Measurements from ENCODE around the gene GUCA1C. TPM values are rescaled to one million over a fixed set of nuclear protein-coding genes. Genes with fewer than 3 reads are reported as not detected.

GUCA1C gene
- total RNA-seq, 4 donors from 2014 or later, result not detected

- no peak overlapping the region for H3K4me3 ChIP-seq (ENCODE audit: low read depth, poor library complexity, severe bottlenecking)
- DNase-seq (ENCODE audit: low spot score in 2 of 2), result no peak
- intact Hi-C loops (cut with DNase I; ENCODE audit: low total_unique reads), result no loop called here
- WGBS, 2 donors, result 70 to 73% methylated on average over 3 of the region's 3 CpGs
- TF ChIP-seq POLR2A (IDR thresholded peaks at IDR 0.05) (no peak), CTCF (IDR thresholded peaks at IDR 0.05) (no peak)
Measured at GRCh38 chr3:108972482-108972881, 18.8 kb upstream of the GUCA1C start.

GRCh38 chr3:108970561-108970960 lies 16.9 kb upstream of the GUCA1C start:
- no peak for TF ChIP-seq POLR2A (IDR thresholded peaks at IDR 0.05)
- TF ChIP-seq CTCF (IDR thresholded peaks at IDR 0.05), result no peak
- intact Hi-C loops (cut with DNase I; ENCODE audit: low total_unique reads), result no loop called here
- 31 to 38% methylated on average over 3 of the region's 3 CpGs for WGBS, 2 donors
- H3K4me3 ChIP-seq (ENCODE audit: low read depth, poor library complexity, severe bottlenecking), result no peak overlapping the region
- DNase-seq (ENCODE audit: low spot score in 2 of 2), result no peak

- intact Hi-C loops (cut with DNase I; ENCODE audit: low total_unique reads), result no loop called here
- WGBS, 2 donors, result 89% methylated on average over 3 of the region's 3 CpGs
Measured at GRCh38 chr3:108966773-108967172, 13.1 kb upstream of the GUCA1C start.

DNA sequence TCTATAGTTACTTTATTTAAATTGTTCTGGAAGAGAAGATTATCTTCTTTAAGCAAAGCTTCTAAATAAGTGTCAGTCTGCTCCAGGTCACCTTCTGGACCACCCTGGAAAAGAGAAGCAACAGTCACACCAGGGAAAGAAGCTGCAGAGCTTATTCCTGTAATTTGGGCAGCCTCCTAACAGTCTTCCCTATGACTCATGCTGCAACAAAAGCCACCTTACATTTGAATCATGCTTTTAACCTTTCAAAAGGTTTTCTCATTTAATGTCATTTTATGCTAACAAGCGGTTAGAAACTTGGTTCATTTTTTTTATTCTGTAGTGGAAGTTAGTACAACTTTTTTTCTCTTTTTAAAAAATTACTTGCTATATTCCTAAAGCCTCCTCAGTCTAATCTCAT lies 5.3 kb upstream of the GUCA1C start:
- H3K4me3 ChIP-seq (ENCODE audit: low read depth, poor library complexity, severe bottlenecking), result no peak overlapping the region
- intact Hi-C loops (cut with DNase I; ENCODE audit: low total_unique reads), result no loop called here
- WGBS, 2 donors, result 70 to 84% methylated on average over 1 of the region's 1 CpG
- no peak for DNase-seq (ENCODE audit: low spot score in 2 of 2)
- no peak for TF ChIP-seq POLR2A (IDR thresholded peaks at IDR 0.05)
- TF ChIP-seq CTCF (IDR thresholded peaks at IDR 0.05), result no peak

More at GRCh38 chr3:108966773-108967172, 13.1 kb upstream of the GUCA1C start:
- DNase-seq (ENCODE audit: low spot score in 2 of 2), result no peak
- no peak overlapping the region for H3K4me3 ChIP-seq (ENCODE audit: low read depth, poor library complexity, severe bottlenecking)
- TF ChIP-seq POLR2A (IDR thresholded peaks at IDR 0.05), result no peak

DNA sequence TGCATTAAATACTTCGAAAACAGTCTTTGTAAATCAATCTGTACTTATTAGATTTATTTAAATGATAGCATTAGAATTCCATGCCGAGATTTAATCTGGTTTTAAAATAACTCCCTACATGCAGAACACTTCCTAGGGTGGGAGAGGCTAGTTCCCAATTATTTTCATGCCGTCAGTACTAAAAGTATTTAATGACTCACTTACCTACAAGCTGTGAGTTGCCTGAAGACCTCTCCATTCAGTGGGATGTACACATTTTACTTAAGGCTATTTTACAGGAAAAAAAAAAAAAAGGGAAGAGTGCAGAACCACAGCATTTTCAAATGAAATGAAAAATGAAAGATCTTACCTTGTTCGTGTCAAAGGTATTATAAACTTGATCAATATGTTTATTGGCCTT lies 469 bp downstream of the GUCA1C start:
- intact Hi-C loops (cut with DNase I; ENCODE audit: low total_unique reads), result no loop called here
- TF ChIP-seq CTCF (IDR thresholded peaks at IDR 0.05) (no peak), POLR2A (IDR thresholded peaks at IDR 0.05) (no peak)
- 50 to 51% methylated on average over 4 of the region's 4 CpGs for WGBS, 2 donors
- no peak for DNase-seq (ENCODE audit: low spot score in 2 of 2)
- no peak overlapping the region for H3K4me3 ChIP-seq (ENCODE audit: low read depth, poor library complexity, severe bottlenecking)

DNA sequence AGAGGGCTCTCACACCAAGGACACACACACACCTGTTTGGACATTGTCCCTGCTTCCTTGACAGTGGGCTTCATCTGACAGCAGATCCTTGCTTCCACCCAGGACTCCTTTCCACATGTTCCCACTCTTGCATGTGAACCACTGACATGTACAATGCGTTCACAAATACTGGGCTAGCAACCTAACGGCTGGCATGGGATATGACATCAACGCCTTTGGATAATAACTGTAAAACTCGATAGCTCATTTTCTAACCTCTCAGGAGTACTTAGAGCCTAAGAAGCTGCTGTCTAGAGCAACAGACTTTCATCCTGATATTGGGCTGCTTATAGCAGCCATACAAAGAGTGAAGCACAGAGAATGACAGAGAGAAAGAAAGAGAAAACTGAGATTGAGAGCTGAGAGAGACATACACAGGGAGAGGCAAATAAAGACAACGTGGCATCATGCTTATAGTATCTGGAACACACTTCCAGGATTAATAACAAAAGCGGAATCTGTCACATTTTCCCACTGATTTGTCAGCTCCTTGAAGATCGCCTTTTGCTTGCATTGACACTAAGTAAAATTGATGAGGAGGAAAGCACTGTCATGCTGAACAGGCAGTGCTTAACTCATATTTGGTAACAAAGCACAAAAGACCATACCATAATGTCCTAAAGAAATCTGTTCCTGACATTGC lies 1.7 kb downstream of the GUCA1C start:
- TF ChIP-seq POLR2A (IDR thresholded peaks at IDR 0.05), result no peak
- TF ChIP-seq CTCF (IDR thresholded peaks at IDR 0.05), result no peak
- 65 to 71% methylated on average over 7 of the region's 7 CpGs for WGBS, 2 donors
- intact Hi-C loops (cut with DNase I; ENCODE audit: low total_unique reads), result no loop called here
- DNase-seq (ENCODE audit: low spot score in 2 of 2), result no peak
- no peak overlapping the region for H3K4me3 ChIP-seq (ENCODE audit: low read depth, poor library complexity, severe bottlenecking)
